ENCODE results near the gene ESR1.

DNA sequence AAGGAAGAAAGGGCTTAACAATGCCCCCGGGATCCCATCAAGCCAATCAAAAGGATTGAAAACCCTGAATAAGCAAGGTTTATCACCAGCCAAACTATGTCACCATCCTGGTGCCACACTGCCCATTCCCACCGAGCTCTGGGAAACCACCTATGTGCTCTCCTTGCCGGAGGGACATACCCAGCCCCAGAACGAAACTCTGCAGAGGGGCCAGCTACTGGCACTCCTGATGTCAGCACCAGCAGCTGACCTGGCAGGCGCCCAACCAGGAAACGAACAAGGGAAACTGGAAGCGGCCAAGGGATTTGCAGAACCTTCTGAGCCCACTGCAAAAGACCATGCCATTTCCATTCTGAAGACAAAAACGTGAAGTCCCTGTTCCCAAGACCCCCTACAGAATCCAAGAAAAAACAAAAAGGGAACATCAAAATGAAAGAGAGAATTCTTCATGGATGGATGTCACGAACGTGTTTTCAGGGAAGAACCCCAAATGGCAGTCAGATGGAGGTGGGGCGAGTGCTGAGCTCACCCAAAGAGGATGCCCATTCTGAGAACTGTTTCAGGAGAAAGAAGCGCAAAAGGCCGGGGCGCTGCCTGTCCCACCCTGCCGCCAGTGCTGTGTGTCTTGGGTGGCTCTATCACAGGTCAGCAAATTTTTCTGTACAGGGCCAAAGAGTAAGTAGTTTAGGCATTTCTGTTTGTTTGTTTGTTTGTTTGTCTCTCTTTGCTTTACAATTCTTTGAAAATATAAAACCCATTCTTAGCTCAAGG, 305.2 kb downstream of the ESR1 start:
- TF ChIP-seq, protein P1, sequence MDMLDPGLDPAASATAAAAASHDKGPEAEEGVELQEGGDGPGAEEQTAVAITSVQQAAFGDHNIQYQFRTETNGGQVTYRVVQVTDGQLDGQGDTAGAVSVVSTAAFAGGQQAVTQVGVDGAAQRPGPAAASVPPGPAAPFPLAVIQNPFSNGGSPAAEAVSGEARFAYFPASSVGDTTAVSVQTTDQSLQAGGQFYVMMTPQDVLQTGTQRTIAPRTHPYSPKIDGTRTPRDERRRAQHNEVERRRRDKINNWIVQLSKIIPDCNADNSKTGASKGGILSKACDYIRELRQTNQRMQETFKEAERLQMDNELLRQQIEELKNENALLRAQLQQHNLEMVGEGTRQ (CRISPR knock-in tag; IDR thresholded peaks at IDR 0.05), result no peak
- TF ChIP-seq, protein P2, sequence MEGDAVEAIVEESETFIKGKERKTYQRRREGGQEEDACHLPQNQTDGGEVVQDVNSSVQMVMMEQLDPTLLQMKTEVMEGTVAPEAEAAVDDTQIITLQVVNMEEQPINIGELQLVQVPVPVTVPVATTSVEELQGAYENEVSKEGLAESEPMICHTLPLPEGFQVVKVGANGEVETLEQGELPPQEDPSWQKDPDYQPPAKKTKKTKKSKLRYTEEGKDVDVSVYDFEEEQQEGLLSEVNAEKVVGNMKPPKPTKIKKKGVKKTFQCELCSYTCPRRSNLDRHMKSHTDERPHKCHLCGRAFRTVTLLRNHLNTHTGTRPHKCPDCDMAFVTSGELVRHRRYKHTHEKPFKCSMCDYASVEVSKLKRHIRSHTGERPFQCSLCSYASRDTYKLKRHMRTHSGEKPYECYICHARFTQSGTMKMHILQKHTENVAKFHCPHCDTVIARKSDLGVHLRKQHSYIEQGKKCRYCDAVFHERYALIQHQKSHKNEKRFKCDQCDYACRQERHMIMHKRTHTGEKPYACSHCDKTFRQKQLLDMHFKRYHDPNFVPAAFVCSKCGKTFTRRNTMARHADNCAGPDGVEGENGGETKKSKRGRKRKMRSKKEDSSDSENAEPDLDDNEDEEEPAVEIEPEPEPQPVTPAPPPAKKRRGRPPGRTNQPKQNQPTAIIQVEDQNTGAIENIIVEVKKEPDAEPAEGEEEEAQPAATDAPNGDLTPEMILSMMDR (IDR thresholded peaks at IDR 0.05), result no peak
- TF ChIP-seq ZNF416 (CRISPR knock-in tag; IDR thresholded peaks at IDR 0.05) (no peak), FOXK1 (CRISPR knock-in tag; IDR thresholded peaks at IDR 0.05) (no peak), NFYB (CRISPR knock-in tag; conservative IDR thresholded peaks at IDR 0.05; ENCODE audit: low read depth) (no peak), ETV6 (CRISPR knock-in tag; IDR thresholded peaks at IDR 0.05) (no peak), ZNF263 (CRISPR knock-in tag; IDR thresholded peaks at IDR 0.05; ENCODE audit: low read depth) (no peak), CREB1 (CRISPR knock-in tag; IDR thresholded peaks at IDR 0.05) (no peak)
- TF ChIP-seq, protein P3, sequence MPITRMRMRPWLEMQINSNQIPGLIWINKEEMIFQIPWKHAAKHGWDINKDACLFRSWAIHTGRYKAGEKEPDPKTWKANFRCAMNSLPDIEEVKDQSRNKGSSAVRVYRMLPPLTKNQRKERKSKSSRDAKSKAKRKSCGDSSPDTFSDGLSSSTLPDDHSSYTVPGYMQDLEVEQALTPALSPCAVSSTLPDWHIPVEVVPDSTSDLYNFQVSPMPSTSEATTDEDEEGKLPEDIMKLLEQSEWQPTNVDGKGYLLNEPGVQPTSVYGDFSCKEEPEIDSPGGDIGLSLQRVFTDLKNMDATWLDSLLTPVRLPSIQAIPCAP (CRISPR knock-in tag; IDR thresholded peaks at IDR 0.05), result no peak
- TF ChIP-seq, protein P4, sequence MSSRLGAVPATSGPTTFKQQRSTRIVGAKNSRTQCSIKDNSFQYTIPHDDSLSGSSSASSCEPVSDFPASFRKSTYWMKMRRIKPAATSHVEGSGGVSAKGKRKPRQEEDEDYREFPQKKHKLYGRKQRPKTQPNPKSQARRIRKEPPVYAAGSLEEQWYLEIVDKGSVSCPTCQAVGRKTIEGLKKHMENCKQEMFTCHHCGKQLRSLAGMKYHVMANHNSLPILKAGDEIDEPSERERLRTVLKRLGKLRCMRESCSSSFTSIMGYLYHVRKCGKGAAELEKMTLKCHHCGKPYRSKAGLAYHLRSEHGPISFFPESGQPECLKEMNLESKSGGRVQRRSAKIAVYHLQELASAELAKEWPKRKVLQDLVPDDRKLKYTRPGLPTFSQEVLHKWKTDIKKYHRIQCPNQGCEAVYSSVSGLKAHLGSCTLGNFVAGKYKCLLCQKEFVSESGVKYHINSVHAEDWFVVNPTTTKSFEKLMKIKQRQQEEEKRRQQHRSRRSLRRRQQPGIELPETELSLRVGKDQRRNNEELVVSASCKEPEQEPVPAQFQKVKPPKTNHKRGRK (CRISPR knock-in tag; IDR thresholded peaks at IDR 0.05; ENCODE audit: borderline replicate concordance), result no peak
- TF ChIP-seq, protein P5, sequence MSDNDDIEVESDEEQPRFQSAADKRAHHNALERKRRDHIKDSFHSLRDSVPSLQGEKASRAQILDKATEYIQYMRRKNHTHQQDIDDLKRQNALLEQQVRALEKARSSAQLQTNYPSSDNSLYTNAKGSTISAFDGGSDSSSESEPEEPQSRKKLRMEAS (CRISPR knock-in tag; IDR thresholded peaks at IDR 0.05), result no peak
